Upper lobe of left lung (tissue), 4 donors: ENCODE results near the gene PVALB.

Experiments used
- CTCF ChIP-seq, 6 experiments: fragments of 450-650 bp in 4 of 6; fragments of 200-600 bp in 2 of 6; sonication (generic) in 2 of 6; IDR thresholded peaks; one replicate each; pipeline ENCODE4 v1.5.1; 2016 to 2019; ENCODE audit warnings: antibody characterized with exemption in 6 of 6
- POLR2A ChIP-seq, 4 donors: fragments of 450-650 bp; IDR thresholded peaks; one replicate each; pipeline ENCODE4 v1.5.1; 2016 to 2017; ENCODE audit warnings: antibody characterized with exemption in 4 of 4, mild to moderate bottlenecking in 2 of 4

- TF ChIP-seq CTCF (IDR thresholded peaks at IDR 0.05) (no peak), POLR2A (IDR thresholded peaks at IDR 0.05) (no peak)
Measured at GRCh38 chr22:36756031-36756430, 60.8 kb downstream of the PVALB start.
